Heart left ventricle (tissue), 16 donors: Measurements from ENCODE around the gene CFAP45. TPM values are rescaled to one million over a fixed set of nuclear protein-coding genes. Genes with fewer than 3 reads are reported as not detected.
"Not testable (repeated sequence)": the region's sequence is repeated elsewhere in the genome, so short reads cannot be mapped to it uniquely, and the experiment has no call there.

ENCODE experiments used
- ATAC-seq, 4 donors: fragments of 200-7000 bp; cut with Tn5 transposase; one replicate each; pipeline ENCODE4 v1.9.1; 2020 to 2022; ENCODE audit warnings: moderate library complexity in 4 of 4, mild to moderate bottlenecking in 3 of 4, moderate number of reproducible peaks in 1 of 4
- DNase-seq, 5 donors: peaks; one replicate each; pipeline ENCODE4 v3.0.0-alpha.2; 2020
- H3K27ac ChIP-seq, 12 donors: fragments of 200-600 bp; sonication (generic) in 4 of 12; one replicate each; pipeline versions ENCODE4 v1.5.0 to v1.8.0; 2016 to 2022; ENCODE audit warnings: mild to moderate bottlenecking in 2 of 12
- H3K27me3 ChIP-seq, 9 donors: fragments of 200-600 bp; sonication (generic) in 2 of 9; one replicate each; pipeline versions ENCODE4 v1.5.1 to v1.8.0; 2016 to 2022; ENCODE audit warnings: mild to moderate bottlenecking in 3 of 9
- H3K36me3 ChIP-seq, 9 donors: fragments of 200-600 bp; sonication (generic) in 2 of 9; one replicate each; pipeline versions ENCODE4 v1.5.0 to v1.8.0; 2018 to 2022; ENCODE audit warnings: mild to moderate bottlenecking in 2 of 9
- H3K4me1 ChIP-seq, 12 donors: fragments of 200-600 bp; sonication (generic) in 4 of 12; one replicate each; pipeline versions ENCODE4 v1.5.0 to v1.8.0; 2016 to 2022; ENCODE audit warnings: mild to moderate bottlenecking in 3 of 12
- H3K4me3 ChIP-seq, 12 donors: fragments of 200-600 bp; sonication (generic) in 4 of 12; one replicate each; pipeline versions ENCODE4 v1.5.0 to v1.8.0; 2017 to 2022; ENCODE audit warnings: mild to moderate bottlenecking in 9 of 12, moderate library complexity in 4 of 12
- H3K9me3 ChIP-seq, 12 donors: fragments of 200-600 bp; sonication (generic) in 4 of 12; one replicate each; pipeline versions ENCODE4 v1.5.0 to v1.8.0; 2016 to 2022; ENCODE audit warnings: mild to moderate bottlenecking in 1 of 12
- CTCF ChIP-seq, 12 donors: fragments of 200-600 bp; sonication (generic) in 4 of 12; IDR thresholded peaks; one replicate each; pipeline versions ENCODE4 v1.5.0 to v1.8.0; 2018 to 2022; ENCODE audit warnings: antibody characterized with exemption in 12 of 12, mild to moderate bottlenecking in 5 of 12
- POLR2A ChIP-seq, 2 donors: fragments of 450-650 bp; IDR thresholded peaks; one replicate each; pipeline ENCODE4 v1.6.1; 2017; ENCODE audit warnings: antibody characterized with exemption in 2 of 2, mild to moderate bottlenecking in 2 of 2, moderate library complexity in 2 of 2
- WGBS, 4 donors: extraction: QIAGEN DNeasy Blood & Tissue Kit in 2 of 4; methylation state at CpG; one replicate each; pipeline versions ENCODE4 v1.1.5 to v1.1.7; 2013 to 2018; 5-methylcytosine and 5-hydroxymethylcytosine counted together
- intact Hi-C, 10 donors: fragments of 100-400 bp; cut with DNase I; formaldehyde crosslinking; loops; one replicate each; pipeline versions ENCODE4 v1.11.1 to v1.14.2; 2022
- polyA plus RNA-seq, 2 donors: library from polyadenylated mRNA; stranded (reverse); fragments of 200-250 nt; gene quantifications; one replicate each; pipeline ENCODE4 v1.2.3, GENCODE V29; 2013
- total RNA-seq, 9 donors: library from RNA; depleted of rRNA in 2 of 9; stranded (reverse); fragments of >200 nt in 2 of 9; fragmentation: NEBNext Ultra II Directional in 3 of 9; extraction: Animal tissue kit (Norgen Biotek cat#: 25700) in 3 of 9; gene quantifications; one replicate each; pipeline versions ENCODE4 v1.1.0 to v1.2.4, GENCODE V29; 2016 to 2023
- donor health status: ischemic (EF 13 %, LVEDD 7.1; RV severe dilation, severe dysfunction).
- donor health status: healthy with polysubstance abuse.
- donor health status: DM: no; HTN: yes; CAD: no.
- donor health status: DM: no; HTN: no; CAD: no.
- donor health status: ischemic (EF 25% LVEDD 6.9; RV normal size, moderate dysfunction).
- donor health status: ischemic (EF 25% LVEDD 5.7; RV mildly dilated, moderate dysfunction).
- donor health status: healthy.
- donor health status: DM: yes; HTN: yes; CAD: no.
- donor health status: ischemic (EF 35%, LVEDD 5.7; RV mildly dilated, moderate dysfunction).
- donor health status: nonischemic (EF 11% LVEDD 7.7; RV severe dilation, severe dysfunction).
- donor health status: DM: yes; HTN: yes; CAD: no.
- donor health status: PGD.
- donor health status: ischemic (EF 29% LVEDD 5.4; RV normal size, mild dysfunction).
- donor health status: nonischemic (EF 23%, LVEDD 6.1; RV moderate dilation, normal function).

The CFAP45 gene
- total and polyA plus RNA-seq, 11 donors: 0.29 to 1.8 (median 0.62) TPM; not detected in 2

GRCh38 chr1:159908031-159908940 lies 8.3 kb upstream of the CFAP45 start:
- 82 to 89% (median 86%) methylated on average over 9 of the region's 9 CpGs for WGBS, 4 donors
- Histone ChIP-seq H3K4me3 (no peak overlapping the region), H3K9me3 (peaks cover 0 to 7% (median 0%) of the 10 kb centered on the region in 12 donors), H3K4me1 (peaks cover 0 to 37% (median 18%) of the 10 kb centered on the region in 12 donors), H3K27me3 (no peaks in the 10 kb centered on the region), H3K36me3 (no peaks in the 10 kb centered on the region), H3K27ac (no peak overlapping the region)
- intact Hi-C loops: no loop called here
- TF ChIP-seq POLR2A (IDR thresholded peaks at IDR 0.05) (no peak), CTCF (IDR thresholded peaks at IDR 0.05) (no peak)
- ATAC-seq (no peak), DNase-seq (no peak)

GRCh38 chr1:159906960-159907359 lies 7.0 kb upstream of the CFAP45 start:
- TF ChIP-seq CTCF (IDR thresholded peaks at IDR 0.05) (no peak), POLR2A (IDR thresholded peaks at IDR 0.05) (no peak)
- Histone ChIP-seq H3K4me3 (no peak overlapping the region), H3K36me3 (no peaks in the 10 kb centered on the region), H3K27me3 (no peaks in the 10 kb centered on the region), H3K27ac (no peak overlapping the region), H3K4me1 (peaks cover 0 to 24% (median 16%) of the 10 kb centered on the region in 12 donors), H3K9me3 (peaks cover 0 to 7% (median 0%) of the 10 kb centered on the region in 12 donors)
- ATAC-seq (no peak), DNase-seq (no peak)
- 76 to 86% (median 84%) methylated on average over 1 of the region's 1 CpG for WGBS, 4 donors
- intact Hi-C loops: no loop called here

GRCh38 chr1:159904036-159904435 lies 4.1 kb upstream of the CFAP45 start:
- intact Hi-C loops, H3K27me3 ChIP-seq, H3K9me3 ChIP-seq, H3K27ac ChIP-seq, DNase-seq, H3K36me3 ChIP-seq, ATAC-seq, H3K4me3 ChIP-seq: not testable (repeated sequence)
- peaks cover 0 to 20% (median 11%) of the 10 kb centered on the region in 12 donors for H3K4me1 ChIP-seq
- 62 to 86% (median 75%) methylated on average over 3 of the region's 3 CpGs for WGBS, 4 donors

GRCh38 chr1:159902541-159902940 lies 2.6 kb upstream of the CFAP45 start:
- Histone ChIP-seq H3K36me3 (no peaks in the 10 kb centered on the region), H3K4me3 (no peak overlapping the region), H3K4me1 (peaks cover 0 to 24% (median 11%) of the 10 kb centered on the region in 12 donors), H3K27me3 (no peaks in the 10 kb centered on the region), H3K27ac (no peak overlapping the region), H3K9me3 (peaks cover 0 to 7% (median 0%) of the 10 kb centered on the region in 12 donors)
- WGBS, 4 donors: 89 to 98% (median 97%) methylated on average over 3 of the region's 3 CpGs
- no peak for TF ChIP-seq CTCF (IDR thresholded peaks at IDR 0.05)
- no peak for TF ChIP-seq POLR2A (IDR thresholded peaks at IDR 0.05)
- DNase-seq (no peak), ATAC-seq (no peak)
- intact Hi-C loops: no loop called here
